ENCODE results near the gene GNPNAT1. TPM values are rescaled to one million over a fixed set of nuclear protein-coding genes. Genes with fewer than 3 reads are reported as not detected.
A peak's percentile ranks its signal among the peaks of the same experiment; 100 is the strongest.

Gene GNPNAT1
- total RNA-seq, 4 donors from 2014 or later: 11.1 to 28.9 (median 23.6) TPM

DNA sequence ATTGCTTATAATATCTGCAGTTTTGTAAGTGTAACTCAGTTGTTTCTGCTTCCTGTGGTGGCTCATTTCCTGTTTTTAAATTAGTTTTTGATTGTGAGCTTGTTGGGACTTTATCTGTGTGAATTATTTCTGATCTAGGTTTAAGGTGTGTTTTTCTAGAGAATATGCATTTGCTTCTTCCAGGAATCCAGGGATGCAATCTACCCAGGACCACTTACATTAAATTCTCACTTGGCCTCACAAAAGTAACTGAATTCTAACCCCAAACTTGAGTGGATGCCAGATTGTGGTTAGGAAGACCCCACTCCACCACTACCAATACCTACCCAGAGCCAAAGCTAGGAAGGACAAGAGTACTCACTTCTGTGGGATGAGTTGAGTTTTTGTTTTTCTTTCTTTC, 49.5 kb downstream of the GNPNAT1 start:
- ATAC-seq: no peak
- Histone ChIP-seq H3K27ac (peak overlapping the region in 1 of 4 donors; percentile 9), H3K4me3 (no peak overlapping the region), H3K27me3 (no peaks in the 10 kb centered on the region), H3K36me3 (peaks cover 0 to 18% of the 10 kb centered on the region in 2 donors), H3K4me1 (peaks cover 0 to 20% (median 0%) of the 10 kb centered on the region in 3 donors), H3K9me3 (no peaks in the 10 kb centered on the region)
- TF ChIP-seq POLR2AphosphoS5 (IDR thresholded peaks at IDR 0.05) (no peak), EP300 (IDR thresholded peaks at IDR 0.05) (no peak), POLR2A (IDR thresholded peaks at IDR 0.05) (no peak)
- TF ChIP-seq, protein P1, sequence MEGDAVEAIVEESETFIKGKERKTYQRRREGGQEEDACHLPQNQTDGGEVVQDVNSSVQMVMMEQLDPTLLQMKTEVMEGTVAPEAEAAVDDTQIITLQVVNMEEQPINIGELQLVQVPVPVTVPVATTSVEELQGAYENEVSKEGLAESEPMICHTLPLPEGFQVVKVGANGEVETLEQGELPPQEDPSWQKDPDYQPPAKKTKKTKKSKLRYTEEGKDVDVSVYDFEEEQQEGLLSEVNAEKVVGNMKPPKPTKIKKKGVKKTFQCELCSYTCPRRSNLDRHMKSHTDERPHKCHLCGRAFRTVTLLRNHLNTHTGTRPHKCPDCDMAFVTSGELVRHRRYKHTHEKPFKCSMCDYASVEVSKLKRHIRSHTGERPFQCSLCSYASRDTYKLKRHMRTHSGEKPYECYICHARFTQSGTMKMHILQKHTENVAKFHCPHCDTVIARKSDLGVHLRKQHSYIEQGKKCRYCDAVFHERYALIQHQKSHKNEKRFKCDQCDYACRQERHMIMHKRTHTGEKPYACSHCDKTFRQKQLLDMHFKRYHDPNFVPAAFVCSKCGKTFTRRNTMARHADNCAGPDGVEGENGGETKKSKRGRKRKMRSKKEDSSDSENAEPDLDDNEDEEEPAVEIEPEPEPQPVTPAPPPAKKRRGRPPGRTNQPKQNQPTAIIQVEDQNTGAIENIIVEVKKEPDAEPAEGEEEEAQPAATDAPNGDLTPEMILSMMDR (IDR thresholded peaks at IDR 0.05): no peak

DNA sequence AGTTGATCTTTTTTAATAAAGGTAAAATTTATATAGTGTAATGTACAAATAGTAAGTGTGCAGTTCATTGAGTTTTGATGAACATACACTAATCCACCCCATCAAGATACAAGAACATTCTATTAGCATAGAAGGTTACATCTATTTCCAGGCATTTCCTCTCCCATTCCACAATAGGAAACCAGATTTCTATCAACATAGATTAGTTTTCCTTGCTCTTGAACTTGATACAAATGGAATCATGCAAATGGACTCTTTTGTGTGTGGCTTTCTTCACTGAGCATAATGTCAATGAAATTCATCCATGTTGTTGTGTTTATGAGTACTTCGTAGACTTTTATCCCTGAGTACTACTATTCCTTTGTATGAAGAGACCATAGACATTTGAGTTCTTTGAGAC, 50.7 kb downstream of the GNPNAT1 start:
- Histone ChIP-seq H3K27me3 (no peaks in the 10 kb centered on the region), H3K36me3 (peaks cover 0 to 12% of the 10 kb centered on the region in 2 donors), H3K4me3 (no peak overlapping the region), H3K4me1 (peaks cover 0 to 29% (median 0%) of the 10 kb centered on the region in 3 donors), H3K27ac (no peak overlapping the region), H3K9me3 (no peaks in the 10 kb centered on the region)
- 87 to 100% methylated on average over 1 of the region's 1 CpG for WGBS, 2 donors (ENCODE audit: low coverage in 1 of 2)
- no peak for TF ChIP-seq POLR2A (IDR thresholded peaks at IDR 0.05)
- no peak for TF ChIP-seq POLR2AphosphoS5 (IDR thresholded peaks at IDR 0.05)
- TF ChIP-seq, protein P1 (IDR thresholded peaks at IDR 0.05): no peak
- no peak for TF ChIP-seq EP300 (IDR thresholded peaks at IDR 0.05)
- no peak for ATAC-seq

DNA sequence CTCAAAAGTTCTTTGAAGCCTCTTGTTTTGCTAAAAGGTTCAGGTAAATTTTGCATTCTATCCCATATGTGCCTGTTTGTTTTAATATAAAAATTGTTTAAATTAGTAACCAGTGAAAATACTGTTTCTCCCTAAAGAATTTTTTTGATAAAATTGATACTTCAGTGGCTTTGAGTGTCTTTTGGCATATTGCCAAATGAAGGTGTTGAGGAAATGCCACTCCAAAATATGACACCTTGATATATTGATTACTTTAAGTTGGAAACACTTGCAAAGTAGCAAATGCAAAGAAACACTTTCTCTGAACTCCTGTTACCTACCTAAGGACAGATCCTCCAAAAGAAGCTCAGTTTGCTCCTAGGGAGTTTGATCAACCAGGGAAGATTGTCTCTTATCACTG, 53.0 kb downstream of the GNPNAT1 start:
- ATAC-seq: no peak
- no peak for TF ChIP-seq EP300 (IDR thresholded peaks at IDR 0.05)
- TF ChIP-seq POLR2A (IDR thresholded peaks at IDR 0.05): no peak
- no peak for TF ChIP-seq POLR2AphosphoS5 (IDR thresholded peaks at IDR 0.05)
- TF ChIP-seq, protein P1 (IDR thresholded peaks at IDR 0.05): no peak
- Histone ChIP-seq H3K27me3 (no peaks in the 10 kb centered on the region), H3K4me1 (peaks cover 0 to 25% (median 0%) of the 10 kb centered on the region in 3 donors), H3K9me3 (no peaks in the 10 kb centered on the region), H3K27ac (no peak overlapping the region), H3K4me3 (no peak overlapping the region), H3K36me3 (peaks cover 0 to 8% of the 10 kb centered on the region in 2 donors)

DNA sequence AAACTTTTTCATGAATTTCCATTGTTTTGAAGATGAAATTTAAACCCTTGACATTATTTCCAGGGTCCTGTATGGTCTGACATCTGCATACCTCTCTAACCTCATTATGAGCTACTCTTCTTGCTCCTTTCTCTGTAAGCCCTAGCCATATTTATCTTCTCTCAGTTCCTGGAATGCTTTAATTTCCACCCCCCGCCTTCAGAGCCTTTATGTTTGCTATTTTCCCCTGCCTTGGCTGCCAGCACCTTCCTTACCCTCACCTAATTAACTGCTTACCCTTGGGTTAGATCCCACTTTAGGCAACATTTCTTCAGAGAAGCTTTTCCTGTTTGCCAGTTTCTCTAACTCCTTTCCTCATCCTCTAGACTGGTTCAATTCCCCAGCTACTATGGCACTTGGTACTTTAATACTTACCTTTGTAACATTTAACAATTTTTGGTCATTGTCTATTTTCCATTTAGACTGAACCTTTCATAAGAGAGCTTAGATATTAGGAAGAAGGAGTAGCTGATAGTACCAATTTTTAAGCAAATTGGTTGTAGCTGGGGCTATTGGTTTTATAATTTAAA, 55.4 kb downstream of the GNPNAT1 start:
- 33 to 57% methylated on average over 1 of the region's 1 CpG for WGBS, 2 donors (ENCODE audit: low coverage in 1 of 2)

DNA sequence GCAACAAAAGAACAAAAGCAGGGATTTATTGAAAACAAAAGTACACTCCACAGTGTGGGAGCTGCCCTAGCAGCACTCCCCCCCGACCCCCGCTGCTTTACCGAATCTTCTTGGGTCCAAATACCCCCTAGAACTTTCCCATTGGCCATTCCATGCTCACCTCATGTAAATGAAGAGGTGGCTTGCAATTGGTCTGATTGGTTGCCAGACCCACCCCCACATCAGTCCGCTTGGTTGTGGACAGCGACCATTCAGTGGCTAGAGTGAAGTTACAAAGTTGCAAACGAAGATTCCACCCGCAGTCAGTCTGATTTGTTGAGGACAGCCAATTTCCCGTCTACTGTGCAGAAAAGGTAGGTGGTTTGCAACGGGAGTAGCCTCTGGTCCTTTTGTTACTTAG, 57.6 kb downstream of the GNPNAT1 start:
- Histone ChIP-seq H3K4me3 (no peak overlapping the region), H3K9me3 (no peaks in the 10 kb centered on the region), H3K27me3 (no peaks in the 10 kb centered on the region), H3K27ac (no peak overlapping the region), H3K36me3 (peaks cover 0 to 13% of the 10 kb centered on the region in 2 donors), H3K4me1 (peaks cover 0 to 42% (median 0%) of the 10 kb centered on the region in 3 donors)
- ATAC-seq: no peak
- TF ChIP-seq EP300 (IDR thresholded peaks at IDR 0.05): no peak
- TF ChIP-seq POLR2A (IDR thresholded peaks at IDR 0.05): no peak
- TF ChIP-seq POLR2AphosphoS5 (IDR thresholded peaks at IDR 0.05): no peak
- TF ChIP-seq, protein P1 (IDR thresholded peaks at IDR 0.05): no peak
- WGBS, 2 donors (ENCODE audit: low coverage in 1 of 2): 94 to 97% methylated on average over 9 of the region's 9 CpGs

More for the DNA sequence above, 55.4 kb downstream of the GNPNAT1 start:
- no peak for ATAC-seq
- no peak overlapping the region for H3K4me3 ChIP-seq
- H3K9me3 ChIP-seq: no peaks in the 10 kb centered on the region
- H3K27me3 ChIP-seq: no peaks in the 10 kb centered on the region
- peaks cover 0 to 15% of the 10 kb centered on the region in 2 donors for H3K36me3 ChIP-seq
- no peak overlapping the region for H3K27ac ChIP-seq
- TF ChIP-seq POLR2AphosphoS5 (IDR thresholded peaks at IDR 0.05): no peak
- TF ChIP-seq EP300 (IDR thresholded peaks at IDR 0.05): no peak
- TF ChIP-seq POLR2A (IDR thresholded peaks at IDR 0.05): no peak
- TF ChIP-seq, protein P1 (IDR thresholded peaks at IDR 0.05): no peak
- peaks cover 0 to 32% (median 0%) of the 10 kb centered on the region in 3 donors for H3K4me1 ChIP-seq
